ENCODE results near the gene AIMP2. TPM values are rescaled to one million over a fixed set of nuclear protein-coding genes. Genes with fewer than 3 reads are reported as not detected.

AIMP2 gene
- total and polyA plus RNA-seq, 2 of the 8 experiments (the other 6 are each of a cell fraction or from before 2014, with no cell fraction given), result 85.6 to 99.0 TPM

GRCh38 chr7:6023974-6024435 is 14.9 kb downstream of the AIMP2 start:
- no peak overlapping the region for H2AFZ ChIP-seq (ENCODE audit: low read length)
- H2BK15ac ChIP-seq (ENCODE audit: low read length), result no peak overlapping the region
- no peak overlapping the region for H3K4ac ChIP-seq (replicated peaks; ENCODE audit: insufficient read length, low read depth, low read length)
- peaks cover 7 to 13% of the 10 kb centered on the region in 2 experiments for H4K20me1 ChIP-seq (replicated peaks in 1 of 2; ENCODE audit: control insufficient read depth in 1 of 2, insufficient read depth in 2 of 2, low read length in 2 of 2)
- H3K56ac ChIP-seq (replicated peaks; ENCODE audit: insufficient read length, low read depth, low read length), result no peak overlapping the region
- TF ChIP-seq SAP30 (IDR thresholded peaks at IDR 0.05; ENCODE audit: insufficient read depth, insufficient replicate concordance, low read length), result no peak
- TF ChIP-seq BACH1 (IDR thresholded peaks at IDR 0.05; ENCODE audit: low read length), result no peak
- TF ChIP-seq MAX (IDR thresholded peaks at IDR 0.05), result no peak
- TF ChIP-seq BRCA1 (IDR thresholded peaks at IDR 0.05; ENCODE audit: low read depth, low read length), result no peak
- peak; percentile 12; the same call in 1 of the 2 replicates for TF ChIP-seq POLR2AphosphoS5 (IDR thresholded peaks at IDR 0.05; ENCODE audit: low read depth, low read length)
- TF ChIP-seq CEBPB (IDR thresholded peaks at IDR 0.05; ENCODE audit: low read depth, low read length), result no peak
- no peak for TF ChIP-seq RNF2 (IDR thresholded peaks at IDR 0.05; ENCODE audit: borderline replicate concordance, low read depth, low read length, missing control alignments, poor library complexity, severe bottlenecking)
- no peak overlapping the region for H3K9ac ChIP-seq (replicated peaks in 1 of 4; ENCODE audit: extremely low read depth in 1 of 4, low read depth in 3 of 4, low read length in 3 of 4)
- H2AK5ac ChIP-seq (ENCODE audit: low read depth, low read length), result no peak overlapping the region
- no peak overlapping the region for H3K23ac ChIP-seq (ENCODE audit: insufficient read length)
- H4K5ac ChIP-seq (ENCODE audit: insufficient read length, low read depth, low read length), result no peak overlapping the region
- H3K18ac ChIP-seq (ENCODE audit: extremely low read depth, low read length), result no peak overlapping the region
- H3K79me2 ChIP-seq (ENCODE audit: control insufficient read depth in 1 of 2, insufficient read depth in 2 of 2, low read length in 2 of 2), result peaks cover 0 to 2% of the 10 kb centered on the region in 2 experiments; a peak in 1 of 4 replicates
- H3K4me2 ChIP-seq (ENCODE audit: insufficient read depth in 1 of 2, low read depth in 2 of 2, low read length in 2 of 2), result no peak overlapping the region
- no peaks in the 10 kb centered on the region for H3K4me1 ChIP-seq (replicated peaks in 1 of 4; ENCODE audit: control insufficient read depth in 3 of 4, insufficient read depth in 4 of 4, low read length in 3 of 4)
- no peak overlapping the region for H3K27ac ChIP-seq (ENCODE audit: low read depth, low read length)
- no peak overlapping the region for H3K4me3 ChIP-seq (ENCODE audit: extremely low read depth in 1 of 4, insufficient read depth in 2 of 4, low read depth in 3 of 4, low read length in 4 of 4)
- H3K79me1 ChIP-seq (ENCODE audit: low read depth, low read length), result no peaks in the 10 kb centered on the region
- ChIA-PET CTCF (ENCODE audit: partially characterized antibody) (interaction anchor here (1.1 to 3.7 kb wide), 5 partner anchors 26 to 322 kb away, joined by 3 to 15 read pairs (median 3); no protein-coding TSS in a partner anchor), POLR2A (ENCODE audit: partially characterized antibody) (interaction anchor here (1.2 to 6.7 kb wide), 6 partner anchors 14 to 165 kb away, joined by 3 to 66 read pairs (median 4); partner anchors contain the start of genes AIMP2 and PMS2)
- no peaks in the 10 kb centered on the region for H3K27me3 ChIP-seq (replicated peaks in 1 of 4; ENCODE audit: control insufficient read depth in 3 of 4, extremely low read depth in 1 of 4, insufficient read depth in 3 of 4, low read length in 3 of 4)
- no peak overlapping the region for H2BK12ac ChIP-seq (ENCODE audit: low read depth, low read length)
- H3K9me3 ChIP-seq (ENCODE audit: insufficient read depth in 2 of 2, low read depth in 1 of 2, low read length in 1 of 2), result no peaks in the 10 kb centered on the region
- H3K23me2 ChIP-seq (ENCODE audit: low read depth, low read length), result no peaks in the 10 kb centered on the region
- no peak overlapping the region for H2BK5ac ChIP-seq (ENCODE audit: low read depth, low read length)
- DNase-seq (ENCODE audit: low read depth in 1 of 2, low spot score in 2 of 2), result no peak
- H4K91ac ChIP-seq (replicated peaks; ENCODE audit: insufficient read length, low read length), result no peak overlapping the region
- WGBS, 2 experiments (ENCODE audit: extremely low coverage in 1 of 2, insufficient coverage in 1 of 2, insufficient read length in 1 of 2, insufficient replicate concordance in 2 of 2, low coverage in 1 of 2, low lambda C conversion rate in 2 of 2, missing lambda C conversion rate in 1 of 2), result 87% methylated on average over 7 of the region's 7 CpGs; no CpG with 5 or more reads in 1 of the 2 experiments
- H3K14ac ChIP-seq (ENCODE audit: insufficient read length), result no peak overlapping the region
- no peak overlapping the region for H2BK20ac ChIP-seq (ENCODE audit: low read length)
- H3K36me3 ChIP-seq (ENCODE audit: control insufficient read depth in 2 of 4, insufficient read depth in 4 of 4, low read length in 3 of 4), result peaks cover 34 to 98% (median 76%) of the 10 kb centered on the region in 4 experiments
- H4K8ac ChIP-seq (ENCODE audit: extremely low read depth, insufficient read depth, low read length), result no peak overlapping the region
- no peak overlapping the region for H2BK120ac ChIP-seq (replicated peaks; ENCODE audit: low read depth, low read length)
- no peak for FAIRE-seq

Data from H1 (cell line).